GM12878 (cell line): ENCODE data around the gene HSP90AB1. TPM values are rescaled to one million over a fixed set of nuclear protein-coding genes. Genes with fewer than 3 reads are reported as not detected.

Experiments
- BMI1 ChIP-seq: fragments of 450-650 bp; IDR thresholded peaks from 2 replicates; pipeline ENCODE4 v1.6.1; 2016; ENCODE audit warnings: mild to moderate bottlenecking, moderate library complexity, borderline replicate concordance
- CBX5 ChIP-seq: sonication (generic); IDR thresholded peaks from 2 replicates; pipeline ENCODE4 v1.6.1; 2016; ENCODE audit warnings: low read depth, moderate library complexity, mild to moderate bottlenecking, inconsistent platforms
- CEBPB ChIP-seq, 2 experiments: fragments of 150-350 bp in 1 of 2; IDR thresholded peaks; 2 replicates each; pipeline ENCODE4 v1.6.1; 2012 to 2014; ENCODE audit warnings: low read depth in 2 of 2, low read length in 2 of 2, borderline replicate concordance in 1 of 2, inconsistent platforms in 1 of 2
- EGR1 ChIP-seq, 2 experiments: IDR thresholded peaks; 1 replicate in 1 of 2; 2 replicates in 1 of 2; pipeline ENCODE4 v1.6.1; 2011 to 2012; ENCODE audit warnings: low read depth in 2 of 2, low read length in 2 of 2, borderline replicate concordance in 1 of 2, mild to moderate bottlenecking in 1 of 2, moderate library complexity in 1 of 2
- ESRRA ChIP-seq: IDR thresholded peaks from 2 replicates; pipeline ENCODE4 v1.6.1; 2012; ENCODE audit warnings: mild to moderate bottlenecking, low read length, improper control_type of control experiment
- HDAC2 ChIP-seq: fragments of 200-600 bp; sonication (generic); IDR thresholded peaks from 2 replicates; pipeline ENCODE4 v1.6.1; 2017
- HDAC6 ChIP-seq: fragments of 200-600 bp; sonication (generic); IDR thresholded peaks from one replicate; pipeline ENCODE4 v1.8.0; 2017; ENCODE audit warnings: antibody characterized with exemption; ENCODE audit not compliant: unreplicated experiment
- IKZF2 ChIP-seq, 2 experiments: fragments of 450-650 bp; IDR thresholded peaks; 2 replicates each; pipeline ENCODE4 v1.6.1; 2017; ENCODE audit warnings: mild to moderate bottlenecking in 2 of 2, moderate library complexity in 2 of 2
- IRF4 ChIP-seq: IDR thresholded peaks from 2 replicates; pipeline ENCODE4 v1.6.1; 2011; ENCODE audit warnings: low read depth, low read length
- MEF2A ChIP-seq: IDR thresholded peaks from 2 replicates; pipeline ENCODE4 v1.6.1; 2011; ENCODE audit warnings: low read depth, mild to moderate bottlenecking, low read length, moderate library complexity; ENCODE audit not compliant: insufficient read depth
- PAX5 ChIP-seq: IDR thresholded peaks from 2 replicates; pipeline ENCODE4 v1.6.1; 2011; ENCODE audit warnings: low read depth, low read length, borderline replicate concordance
- RAD51 ChIP-seq: fragments of 450-650 bp; IDR thresholded peaks from 2 replicates; pipeline ENCODE4 v1.6.1; 2016; ENCODE audit warnings: moderate library complexity, mild to moderate bottlenecking, inconsistent platforms
- RBBP5 ChIP-seq: fragments of 200-600 bp; sonication (generic); conservative IDR thresholded peaks from 2 replicates; pipeline ENCODE4 v1.6.1; 2016
- RUNX3 ChIP-seq: IDR thresholded peaks from 2 replicates; pipeline ENCODE4 v1.6.1; 2012; ENCODE audit warnings: low read length, inconsistent platforms
- ZZZ3 ChIP-seq: IDR thresholded peaks from 2 replicates; pipeline ENCODE4 v1.6.1; 2011; ENCODE audit warnings: low read depth; ENCODE audit not compliant: control insufficient read depth, insufficient read length
- polyA plus RNA-seq, 11 experiments: library from polyadenylated mRNA; depleted of rRNA in 4 of 11; unstranded in 6 of 11; stranded (reverse) in 5 of 11; fragments of >200 nt; fragmentation: Nextera tagmentation in 4 of 11; fragmentation: Illumina TruSeq in 1 of 11; extraction: Ambion mirVana in 4 of 11; extraction: Trizol in 1 of 11; gene quantifications; 1 replicate in 1 of 11; 2 replicates in 10 of 11; pipeline versions ENCODE4 v1.2.1 to v1.2.3, GENCODE V29; 2011 to 2016; ENCODE audit warnings: inconsistent platforms in 2 of 11, missing spikeins in 2 of 11, low read depth in 1 of 11
- total RNA-seq, 4 experiments: library from RNA; depleted of rRNA in 3 of 4; stranded (reverse); fragments of >200 nt in 3 of 4; fragmentation: Illumina TruSeq in 1 of 4; extraction: Trizol in 1 of 4; gene quantifications; 2 replicates each; pipeline versions ENCODE4 v1.2.1 to v1.2.3, GENCODE V29; 2013 to 2021
- TF ChIP-seq, protein P1 (sequence below): fragments of 450-650 bp; IDR thresholded peaks from 2 replicates; pipeline ENCODE4 v1.6.1; 2016; ENCODE audit warnings: mild to moderate bottlenecking
- TF ChIP-seq, protein P2 (sequence below): fragments of 150-350 bp; IDR thresholded peaks from 2 replicates; pipeline ENCODE4 v1.6.1; 2014; ENCODE audit warnings: mild to moderate bottlenecking, low read depth, low read length
- TF ChIP-seq, protein P3 (sequence below): fragments of 450-650 bp; IDR thresholded peaks from 2 replicates; pipeline ENCODE4 v1.6.1; 2017; ENCODE audit warnings: mild to moderate bottlenecking, low read depth, inconsistent platforms; ENCODE audit not compliant: poor library complexity, severe bottlenecking
- TF ChIP-seq, protein P4 (sequence below): fragments of 450-650 bp; conservative IDR thresholded peaks from 2 replicates; pipeline ENCODE4 v1.6.1; 2017; ENCODE audit warnings: mild to moderate bottlenecking, moderate library complexity
- TF ChIP-seq, protein P5 (sequence below): fragments of 450-650 bp; IDR thresholded peaks from 2 replicates; pipeline ENCODE4 v1.6.1; 2018; ENCODE audit warnings: mild to moderate bottlenecking, low read depth, moderate library complexity; ENCODE audit not compliant: partially characterized antibody

The HSP90AB1 gene
- total and polyA plus RNA-seq, 10 of the 15 experiments (the other 5 are each of a cell fraction or from before 2014, with no cell fraction given), result 988 to 1,682 (median 1,146) TPM

DNA sequence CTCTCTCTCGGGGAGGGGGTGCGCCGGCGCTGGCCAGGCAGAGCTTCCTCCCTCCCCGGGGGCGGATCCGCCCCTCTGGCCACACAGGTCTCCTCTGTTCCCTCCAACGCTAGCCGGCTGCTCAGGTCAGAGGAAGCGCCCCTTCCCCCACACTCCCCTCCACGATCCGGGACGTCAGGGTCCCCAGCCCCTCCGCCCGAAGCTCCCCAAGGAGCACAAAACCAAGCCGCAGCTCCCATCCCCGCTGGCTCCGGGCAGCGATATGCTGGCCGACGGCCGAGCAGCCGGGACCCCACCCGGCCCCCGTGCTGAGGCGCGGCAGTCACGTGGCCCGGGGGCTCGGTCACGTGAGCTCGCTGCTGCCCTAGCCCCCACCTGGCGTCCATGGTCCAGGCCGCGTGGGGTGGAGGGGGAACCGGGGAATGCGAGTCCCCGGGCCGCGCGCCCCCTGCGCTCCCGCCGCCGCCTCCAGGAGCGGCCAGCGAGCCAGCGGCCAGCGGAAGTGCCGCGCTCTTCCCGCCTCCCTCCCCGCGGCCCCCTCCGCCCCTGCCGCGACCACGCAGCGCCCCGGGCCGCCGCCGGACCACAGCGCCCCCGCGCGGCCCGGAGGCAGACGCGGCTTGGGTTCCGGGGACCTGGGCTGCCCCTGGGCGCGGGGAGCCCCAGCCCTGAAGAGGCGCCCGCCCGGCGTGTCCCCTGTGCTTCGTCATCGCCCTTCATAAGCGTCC, 10.3 kb downstream of the HSP90AB1 start, which contains the start of gene SLC35B2 (continued):
- TF ChIP-seq, protein P1, sequence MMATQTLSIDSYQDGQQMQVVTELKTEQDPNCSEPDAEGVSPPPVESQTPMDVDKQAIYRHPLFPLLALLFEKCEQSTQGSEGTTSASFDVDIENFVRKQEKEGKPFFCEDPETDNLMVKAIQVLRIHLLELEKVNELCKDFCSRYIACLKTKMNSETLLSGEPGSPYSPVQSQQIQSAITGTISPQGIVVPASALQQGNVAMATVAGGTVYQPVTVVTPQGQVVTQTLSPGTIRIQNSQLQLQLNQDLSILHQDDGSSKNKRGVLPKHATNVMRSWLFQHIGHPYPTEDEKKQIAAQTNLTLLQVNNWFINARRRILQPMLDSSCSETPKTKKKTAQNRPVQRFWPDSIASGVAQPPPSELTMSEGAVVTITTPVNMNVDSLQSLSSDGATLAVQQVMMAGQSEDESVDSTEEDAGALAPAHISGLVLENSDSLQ, result no peak
- TF ChIP-seq RBBP5 (no peak), ESRRA (no peak), EGR1 (IDR thresholded peaks at IDR 0.05; ENCODE audit: borderline replicate concordance in 1 of 2, low read depth in 2 of 2, low read length in 2 of 2) (peak in 1 of 2 experiments; percentile 78; a peak in 1 of 3 replicates), ZZZ3 (no peak), IKZF2 (IDR thresholded peaks at IDR 0.05) (no peak), MEF2A (no peak), RUNX3 (no peak), BMI1 (0 out of 2 replicates have a peak, but pooled peaks have one; percentile 29), CEBPB (IDR thresholded peaks at IDR 0.05; ENCODE audit: borderline replicate concordance in 1 of 2, low read depth in 2 of 2, low read length in 2 of 2) (no peak), HDAC2 (no peak), HDAC6 (peak; percentile 73), RAD51 (peak; percentile 98), CBX5 (no peak), PAX5 (0 out of 2 replicates have a peak, but pooled peaks have one; percentile 11), IRF4 (0 out of 2 replicates have a peak, but pooled peaks have one; percentile 7)
- TF ChIP-seq, protein P2, sequence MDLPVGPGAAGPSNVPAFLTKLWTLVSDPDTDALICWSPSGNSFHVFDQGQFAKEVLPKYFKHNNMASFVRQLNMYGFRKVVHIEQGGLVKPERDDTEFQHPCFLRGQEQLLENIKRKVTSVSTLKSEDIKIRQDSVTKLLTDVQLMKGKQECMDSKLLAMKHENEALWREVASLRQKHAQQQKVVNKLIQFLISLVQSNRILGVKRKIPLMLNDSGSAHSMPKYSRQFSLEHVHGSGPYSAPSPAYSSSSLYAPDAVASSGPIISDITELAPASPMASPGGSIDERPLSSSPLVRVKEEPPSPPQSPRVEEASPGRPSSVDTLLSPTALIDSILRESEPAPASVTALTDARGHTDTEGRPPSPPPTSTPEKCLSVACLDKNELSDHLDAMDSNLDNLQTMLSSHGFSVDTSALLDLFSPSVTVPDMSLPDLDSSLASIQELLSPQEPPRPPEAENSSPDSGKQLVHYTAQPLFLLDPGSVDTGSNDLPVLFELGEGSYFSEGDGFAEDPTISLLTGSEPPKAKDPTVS, result no peak
- TF ChIP-seq, protein P3, sequence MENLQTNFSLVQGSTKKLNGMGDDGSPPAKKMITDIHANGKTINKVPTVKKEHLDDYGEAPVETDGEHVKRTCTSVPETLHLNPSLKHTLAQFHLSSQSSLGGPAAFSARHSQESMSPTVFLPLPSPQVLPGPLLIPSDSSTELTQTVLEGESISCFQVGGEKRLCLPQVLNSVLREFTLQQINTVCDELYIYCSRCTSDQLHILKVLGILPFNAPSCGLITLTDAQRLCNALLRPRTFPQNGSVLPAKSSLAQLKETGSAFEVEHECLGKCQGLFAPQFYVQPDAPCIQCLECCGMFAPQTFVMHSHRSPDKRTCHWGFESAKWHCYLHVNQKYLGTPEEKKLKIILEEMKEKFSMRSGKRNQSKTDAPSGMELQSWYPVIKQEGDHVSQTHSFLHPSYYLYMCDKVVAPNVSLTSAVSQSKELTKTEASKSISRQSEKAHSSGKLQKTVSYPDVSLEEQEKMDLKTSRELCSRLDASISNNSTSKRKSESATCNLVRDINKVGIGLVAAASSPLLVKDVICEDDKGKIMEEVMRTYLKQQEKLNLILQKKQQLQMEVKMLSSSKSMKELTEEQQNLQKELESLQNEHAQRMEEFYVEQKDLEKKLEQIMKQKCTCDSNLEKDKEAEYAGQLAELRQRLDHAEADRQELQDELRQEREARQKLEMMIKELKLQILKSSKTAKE, result no peak
- TF ChIP-seq, protein P4, sequence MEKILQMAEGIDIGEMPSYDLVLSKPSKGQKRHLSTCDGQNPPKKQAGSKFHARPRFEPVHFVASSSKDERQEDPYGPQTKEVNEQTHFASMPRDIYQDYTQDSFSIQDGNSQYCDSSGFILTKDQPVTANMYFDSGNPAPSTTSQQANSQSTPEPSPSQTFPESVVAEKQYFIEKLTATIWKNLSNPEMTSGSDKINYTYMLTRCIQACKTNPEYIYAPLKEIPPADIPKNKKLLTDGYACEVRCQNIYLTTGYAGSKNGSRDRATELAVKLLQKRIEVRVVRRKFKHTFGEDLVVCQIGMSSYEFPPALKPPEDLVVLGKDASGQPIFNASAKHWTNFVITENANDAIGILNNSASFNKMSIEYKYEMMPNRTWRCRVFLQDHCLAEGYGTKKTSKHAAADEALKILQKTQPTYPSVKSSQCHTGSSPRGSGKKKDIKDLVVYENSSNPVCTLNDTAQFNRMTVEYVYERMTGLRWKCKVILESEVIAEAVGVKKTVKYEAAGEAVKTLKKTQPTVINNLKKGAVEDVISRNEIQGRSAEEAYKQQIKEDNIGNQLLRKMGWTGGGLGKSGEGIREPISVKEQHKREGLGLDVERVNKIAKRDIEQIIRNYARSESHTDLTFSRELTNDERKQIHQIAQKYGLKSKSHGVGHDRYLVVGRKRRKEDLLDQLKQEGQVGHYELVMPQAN, result peak; percentile 90
- TF ChIP-seq, protein P5, sequence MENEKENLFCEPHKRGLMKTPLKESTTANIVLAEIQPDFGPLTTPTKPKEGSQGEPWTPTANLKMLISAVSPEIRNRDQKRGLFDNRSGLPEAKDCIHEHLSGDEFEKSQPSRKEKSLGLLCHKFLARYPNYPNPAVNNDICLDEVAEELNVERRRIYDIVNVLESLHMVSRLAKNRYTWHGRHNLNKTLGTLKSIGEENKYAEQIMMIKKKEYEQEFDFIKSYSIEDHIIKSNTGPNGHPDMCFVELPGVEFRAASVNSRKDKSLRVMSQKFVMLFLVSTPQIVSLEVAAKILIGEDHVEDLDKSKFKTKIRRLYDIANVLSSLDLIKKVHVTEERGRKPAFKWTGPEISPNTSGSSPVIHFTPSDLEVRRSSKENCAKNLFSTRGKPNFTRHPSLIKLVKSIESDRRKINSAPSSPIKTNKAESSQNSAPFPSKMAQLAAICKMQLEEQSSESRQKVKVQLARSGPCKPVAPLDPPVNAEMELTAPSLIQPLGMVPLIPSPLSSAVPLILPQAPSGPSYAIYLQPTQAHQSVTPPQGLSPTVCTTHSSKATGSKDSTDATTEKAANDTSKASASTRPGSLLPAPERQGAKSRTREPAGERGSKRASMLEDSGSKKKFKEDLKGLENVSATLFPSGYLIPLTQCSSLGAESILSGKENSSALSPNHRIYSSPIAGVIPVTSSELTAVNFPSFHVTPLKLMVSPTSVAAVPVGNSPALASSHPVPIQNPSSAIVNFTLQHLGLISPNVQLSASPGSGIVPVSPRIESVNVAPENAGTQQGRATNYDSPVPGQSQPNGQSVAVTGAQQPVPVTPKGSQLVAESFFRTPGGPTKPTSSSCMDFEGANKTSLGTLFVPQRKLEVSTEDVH, result no peak
